ENCODE results near the gene DHRS9.

Gene DHRS9

DNA sequence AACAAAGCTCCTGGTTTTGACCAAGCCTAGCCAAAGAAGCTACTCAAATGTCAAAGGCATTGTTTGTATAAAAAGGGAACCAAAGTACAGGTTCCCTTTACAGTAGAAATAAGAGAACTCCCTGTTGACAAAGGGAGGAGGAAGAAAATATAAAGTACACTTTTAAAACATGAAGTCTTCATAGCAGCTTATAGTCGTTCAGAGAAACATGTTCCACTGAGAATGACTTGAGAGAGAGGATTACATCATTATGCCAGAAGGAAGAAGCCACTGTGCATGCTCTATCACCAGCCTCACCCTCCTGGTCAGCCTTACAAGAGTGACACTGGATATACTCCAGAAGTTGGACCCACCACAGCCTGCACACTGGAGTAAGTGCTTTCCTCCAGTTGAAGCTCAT is 2.5 kb upstream of the DHRS9 start:
- no peak for DNase-seq

DNA sequence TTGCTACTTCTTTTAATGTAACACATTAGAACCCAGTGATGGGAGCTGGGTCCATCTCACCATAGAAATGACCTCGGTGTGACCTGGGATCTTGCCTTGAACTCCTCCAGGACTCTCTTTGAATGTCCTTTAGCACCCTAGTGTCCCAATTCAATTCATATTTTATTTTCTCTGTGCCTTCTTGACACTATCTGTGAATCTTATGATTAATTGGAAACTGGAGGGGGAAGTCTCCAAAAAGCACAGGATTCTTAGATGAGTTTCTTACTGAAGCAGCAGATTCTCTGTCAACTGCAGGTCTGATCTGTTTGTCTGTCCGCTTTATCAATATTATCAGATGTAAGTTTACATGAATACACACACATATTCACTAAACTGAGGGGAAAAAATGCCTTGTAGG is 470 bp downstream of the DHRS9 start:
- DNase-seq: no peak

DNA sequence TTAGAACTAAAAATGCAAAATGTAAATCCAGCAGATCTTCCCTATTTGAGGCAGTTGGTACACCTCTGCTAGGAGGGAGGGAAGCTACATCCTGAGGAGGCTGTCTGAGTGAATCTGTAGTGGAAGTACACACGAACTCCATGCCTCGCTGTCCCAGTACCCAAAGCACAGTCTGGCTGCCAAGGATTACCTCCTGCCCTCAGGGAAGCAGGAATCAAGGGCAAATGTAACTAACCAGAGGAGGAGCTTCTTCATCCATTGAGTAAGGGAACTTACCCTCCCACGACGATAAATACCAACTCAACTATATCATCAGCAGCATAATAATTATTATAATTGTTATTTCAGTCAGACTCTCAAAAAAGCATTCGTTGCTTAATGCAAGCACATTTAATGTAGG is 2.1 kb downstream of the DHRS9 start:
- DNase-seq: no peak

DNA sequence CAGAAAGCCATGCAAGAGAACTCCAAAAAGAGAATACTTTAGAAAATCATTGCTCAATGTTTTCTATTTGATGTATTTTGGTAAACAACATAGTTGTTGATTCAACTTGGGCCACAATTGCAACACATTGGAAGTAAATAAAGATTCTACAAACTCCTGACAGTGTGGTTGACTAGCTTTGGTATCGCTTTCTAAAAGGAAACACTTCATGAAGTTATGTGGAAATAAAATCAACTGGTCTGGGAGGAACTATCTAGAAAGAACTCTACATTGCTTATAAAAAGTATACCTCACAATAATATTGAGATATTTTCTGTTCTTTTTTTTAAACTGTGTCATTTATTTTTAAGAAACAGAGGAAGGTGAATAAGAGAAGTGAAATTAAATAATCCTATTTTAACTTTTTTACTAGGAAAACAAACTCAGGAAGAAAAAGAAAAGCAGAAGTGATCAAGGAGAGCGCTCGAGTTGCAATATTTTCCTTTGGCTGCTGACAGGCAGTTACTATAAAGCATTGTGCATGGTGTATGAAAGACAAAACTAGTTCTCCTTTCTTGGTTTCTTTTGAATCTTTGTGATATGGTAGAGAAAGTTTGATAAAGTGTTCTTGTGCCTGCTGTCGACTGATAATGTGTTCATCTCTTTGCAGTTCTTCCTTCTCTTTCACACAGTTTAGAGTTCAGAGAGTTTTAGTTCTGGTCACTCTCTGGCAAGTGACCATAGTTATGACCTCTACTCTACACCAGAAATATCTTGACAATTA is 3.0 kb downstream of the DHRS9 start:
- DNase-seq: no peak

DNA sequence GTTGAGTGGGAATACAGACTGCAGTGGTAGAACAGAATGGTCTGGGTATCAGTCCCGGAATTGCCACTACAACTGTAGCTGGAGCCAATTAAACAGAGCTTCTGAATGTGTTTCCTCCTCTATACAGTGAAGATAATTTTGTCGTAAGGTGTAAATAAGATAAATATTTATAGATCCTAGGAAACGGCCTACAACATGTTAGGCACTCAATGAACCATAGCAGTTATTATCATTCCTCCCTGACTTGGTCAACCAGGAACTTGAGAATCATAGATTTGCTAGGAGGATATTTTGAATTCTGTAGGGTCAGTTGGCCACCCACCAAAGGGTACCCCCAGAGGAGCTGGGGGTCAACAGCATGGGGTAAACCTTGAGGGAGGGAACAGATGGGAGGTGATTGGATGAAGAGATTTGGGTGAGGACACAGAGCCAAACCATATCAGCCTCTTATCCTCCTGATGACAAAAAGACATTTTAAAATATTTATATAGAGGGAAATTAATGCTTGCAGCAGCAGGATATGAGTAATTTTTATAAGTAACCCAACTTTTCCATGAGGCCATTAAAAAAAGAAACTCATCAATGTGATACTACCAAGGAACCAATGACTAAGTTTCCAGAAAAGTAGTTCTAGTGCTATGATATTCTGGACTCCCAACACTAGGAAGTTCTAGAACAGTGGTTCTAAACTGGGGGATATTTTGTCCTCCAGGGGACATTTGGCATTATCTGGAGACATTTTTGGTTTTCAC is 4.0 kb downstream of the DHRS9 start:
- no peak for DNase-seq

DNA sequence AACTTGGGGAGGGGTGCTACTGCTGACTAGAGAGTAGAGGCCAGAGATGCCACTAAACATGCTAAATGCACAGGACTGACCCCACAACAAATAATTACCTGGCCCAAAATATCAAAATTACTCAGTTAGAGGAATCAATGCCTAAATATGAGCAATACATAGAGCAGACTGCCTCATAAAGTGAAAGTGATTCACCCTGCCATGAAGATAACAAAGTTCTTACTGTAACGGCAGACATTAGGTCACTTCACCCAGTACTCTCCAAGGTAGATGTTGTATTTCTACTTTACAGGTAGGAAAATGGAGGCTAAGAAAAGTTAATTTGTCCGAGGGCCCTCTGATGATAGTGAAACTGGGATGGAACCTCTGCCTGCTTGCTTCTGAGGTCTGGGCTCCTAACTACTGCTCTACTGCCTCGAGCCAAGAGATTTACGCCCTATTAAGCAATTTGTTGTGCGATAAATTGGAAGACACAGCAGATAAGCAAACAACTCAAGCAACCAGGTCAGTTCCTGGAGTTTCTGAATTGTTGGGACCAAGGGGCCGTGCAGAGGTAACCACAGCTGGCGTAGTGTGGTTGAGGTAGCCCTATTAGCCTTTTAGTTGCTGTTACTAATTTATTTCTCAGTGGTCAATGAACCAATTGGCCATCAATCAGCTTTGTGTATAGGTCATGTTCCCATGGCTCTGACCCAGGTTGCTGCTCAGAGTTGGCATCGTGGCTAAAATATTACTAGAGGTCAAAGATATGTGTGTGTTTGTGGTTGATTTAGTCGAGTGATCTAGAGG is 4.8 kb downstream of the DHRS9 start:
- no peak for DNase-seq

DNA sequence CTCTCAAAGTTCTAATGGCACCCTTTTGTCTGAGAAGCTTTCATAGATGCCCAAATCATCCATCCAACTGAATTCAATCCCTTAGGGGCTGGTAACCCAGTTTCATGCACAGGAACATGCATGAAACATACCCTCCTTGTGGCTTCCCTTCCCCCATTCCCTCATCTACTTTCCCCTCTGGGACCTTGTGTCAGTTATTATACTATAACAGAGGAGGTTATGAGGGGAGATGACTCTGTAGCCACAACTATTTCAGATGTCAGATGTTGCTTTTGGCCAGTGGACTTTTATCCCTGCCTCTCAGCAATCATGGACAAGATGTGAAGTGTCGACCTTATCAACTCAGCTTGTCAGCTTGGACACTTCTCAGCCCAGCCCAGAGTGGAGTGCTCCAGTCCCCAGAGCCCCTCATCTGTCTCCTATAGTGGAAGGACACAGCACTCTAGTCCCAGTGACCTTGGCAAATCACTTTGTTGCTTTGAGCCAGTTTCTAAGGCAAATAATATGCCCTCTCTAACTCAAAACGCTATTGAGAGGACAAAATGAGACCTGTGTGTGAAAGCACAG is 8.4 kb downstream of the DHRS9 start:
- no peak for DNase-seq

DNA sequence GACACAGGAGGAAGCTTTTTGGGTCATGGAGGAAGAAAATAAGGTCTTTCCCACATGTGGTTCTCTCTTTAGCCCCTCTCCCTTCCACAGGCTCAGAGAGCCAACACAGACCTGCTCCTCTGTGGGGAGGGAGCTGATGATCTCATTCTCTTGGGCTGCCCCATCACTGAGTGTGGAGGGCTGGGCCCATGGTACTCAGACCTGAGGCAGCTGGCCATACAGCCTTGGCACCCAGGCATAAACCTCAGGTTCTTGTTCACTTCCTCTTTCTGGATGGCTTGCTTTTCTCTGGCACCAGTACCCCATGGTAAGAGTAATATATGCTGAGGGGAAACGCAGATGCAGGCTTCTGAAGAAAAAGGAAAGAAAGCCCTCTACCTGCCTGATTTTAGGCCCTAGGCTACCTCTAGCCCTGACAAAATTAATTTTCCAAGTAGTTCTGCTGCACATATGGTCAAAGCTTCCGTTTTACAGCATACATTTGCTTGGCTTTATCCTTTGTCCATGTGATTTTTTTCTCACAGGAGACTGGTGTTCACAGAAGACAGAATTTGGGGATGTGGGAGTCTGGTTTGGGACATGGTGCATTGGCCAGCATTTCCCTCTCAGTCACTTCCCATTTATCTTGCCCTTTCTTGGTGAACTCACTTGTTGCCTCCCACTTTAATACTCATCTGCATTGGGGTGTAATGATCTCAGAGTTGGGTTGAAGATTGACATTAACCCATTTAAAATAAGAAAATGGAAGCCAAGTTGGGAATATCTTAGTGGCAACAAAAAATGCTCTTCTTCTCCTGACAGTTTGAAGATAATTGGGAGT is 11.1 kb downstream of the DHRS9 start:
- DNase-seq: no peak

DNA sequence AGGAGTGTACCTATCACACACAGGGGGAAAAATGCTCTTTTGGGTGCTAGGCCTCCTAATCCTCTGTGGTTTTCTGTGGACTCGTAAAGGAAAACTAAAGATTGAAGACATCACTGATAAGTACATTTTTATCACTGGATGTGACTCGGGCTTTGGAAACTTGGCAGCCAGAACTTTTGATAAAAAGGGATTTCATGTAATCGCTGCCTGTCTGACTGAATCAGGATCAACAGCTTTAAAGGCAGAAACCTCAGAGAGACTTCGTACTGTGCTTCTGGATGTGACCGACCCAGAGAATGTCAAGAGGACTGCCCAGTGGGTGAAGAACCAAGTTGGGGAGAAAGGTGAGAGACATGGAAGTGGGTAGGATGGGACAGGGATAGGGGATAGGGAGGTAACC is 12.2 kb downstream of the DHRS9 start:
- no peak for DNase-seq

DNA sequence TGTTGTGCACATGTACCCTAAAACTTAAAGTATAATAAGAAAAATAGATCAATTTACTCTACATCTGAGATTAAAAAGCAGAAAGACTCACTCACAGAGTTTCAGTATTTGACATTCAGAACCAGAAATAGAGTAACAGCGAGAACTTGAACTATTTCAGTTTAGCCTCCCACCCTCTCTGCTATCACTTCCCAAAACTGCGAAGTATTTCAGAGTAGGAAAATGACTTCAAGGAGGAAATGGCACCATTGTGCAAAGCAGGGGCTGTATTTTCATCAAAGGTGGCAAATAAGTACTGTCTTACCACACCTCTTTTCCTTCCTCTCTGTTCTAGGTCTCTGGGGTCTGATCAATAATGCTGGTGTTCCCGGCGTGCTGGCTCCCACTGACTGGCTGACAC is 13.6 kb downstream of the DHRS9 start:
- DNase-seq: no peak

DNA sequence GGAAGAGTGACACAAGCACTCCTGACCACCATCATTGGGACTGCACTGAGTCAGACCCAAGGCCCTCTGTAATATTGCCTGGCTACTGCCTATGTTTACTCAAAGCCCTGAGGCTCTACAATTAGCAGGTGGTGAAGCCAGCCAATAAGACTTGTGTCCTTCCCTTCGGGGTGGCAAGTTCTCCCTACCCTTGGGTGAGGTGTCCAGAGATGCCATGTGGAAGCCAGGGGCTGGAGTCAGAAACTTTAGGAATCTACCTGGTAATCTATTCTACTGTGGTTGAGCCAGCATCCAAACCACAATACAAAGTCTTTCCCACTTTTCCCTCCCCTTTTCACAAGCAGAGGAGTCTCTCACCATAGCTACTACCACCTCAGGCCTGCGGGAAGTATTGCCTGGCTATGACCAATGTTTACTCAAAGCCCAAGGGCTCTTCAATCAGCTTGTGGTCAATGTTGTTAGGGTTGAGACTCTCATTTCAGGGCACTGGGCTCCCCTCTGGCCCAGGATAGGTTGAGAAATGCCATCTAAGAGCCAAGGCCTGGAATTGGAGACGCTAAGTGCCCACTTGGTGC is 17.6 kb downstream of the DHRS9 start:
- no peak for DNase-seq

DNA sequence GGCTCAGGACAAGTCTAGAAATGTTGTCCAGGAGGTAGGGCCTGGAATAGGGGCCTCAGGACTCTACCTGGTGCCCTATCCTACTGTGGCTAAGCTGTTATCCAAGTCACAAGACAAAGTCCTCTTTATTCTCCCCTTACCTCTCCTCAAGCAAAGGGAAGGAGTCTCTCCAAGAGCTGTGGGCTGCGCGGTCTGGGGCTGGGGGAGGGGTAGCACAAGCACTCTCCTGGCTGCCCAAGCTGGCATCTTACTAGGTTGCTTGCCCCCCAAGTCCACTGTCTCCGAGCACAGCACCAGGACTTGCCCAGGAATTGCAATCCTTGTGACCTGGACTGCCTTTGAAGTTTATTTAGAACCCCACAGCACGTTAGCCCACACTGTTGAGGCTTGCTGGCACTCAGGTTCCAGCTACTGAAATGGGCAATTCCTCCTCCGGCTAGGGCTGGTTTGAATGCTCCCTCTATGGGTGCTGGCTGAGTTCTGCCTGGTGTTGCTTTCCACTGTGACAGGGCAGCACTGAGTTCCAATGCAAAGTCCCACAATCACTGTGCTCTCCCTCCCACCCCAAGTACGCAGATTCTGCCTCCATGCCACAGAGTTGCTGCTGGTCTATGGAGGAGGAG is 18.5 kb downstream of the DHRS9 start:
- DNase-seq: no peak

DNA sequence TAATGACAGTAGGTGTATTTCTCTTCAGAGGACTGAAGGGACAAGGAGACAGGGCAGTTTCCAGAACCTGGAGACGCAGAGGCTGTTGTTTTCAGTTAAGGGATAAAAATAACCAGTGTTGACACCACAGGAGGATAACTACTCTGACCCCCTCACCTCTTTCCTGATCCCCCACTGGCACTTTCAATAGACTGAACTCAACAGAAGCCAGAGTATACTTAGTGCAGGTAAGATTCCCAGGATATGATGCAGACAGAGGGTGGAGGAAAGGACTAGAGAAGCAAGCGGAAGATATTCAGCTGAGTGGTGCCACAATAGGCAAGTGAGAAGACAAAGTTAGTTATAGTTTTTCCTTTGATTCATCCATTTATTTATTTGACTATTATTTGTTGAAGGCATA is 19.8 kb downstream of the DHRS9 start:
- no peak for DNase-seq

DNA sequence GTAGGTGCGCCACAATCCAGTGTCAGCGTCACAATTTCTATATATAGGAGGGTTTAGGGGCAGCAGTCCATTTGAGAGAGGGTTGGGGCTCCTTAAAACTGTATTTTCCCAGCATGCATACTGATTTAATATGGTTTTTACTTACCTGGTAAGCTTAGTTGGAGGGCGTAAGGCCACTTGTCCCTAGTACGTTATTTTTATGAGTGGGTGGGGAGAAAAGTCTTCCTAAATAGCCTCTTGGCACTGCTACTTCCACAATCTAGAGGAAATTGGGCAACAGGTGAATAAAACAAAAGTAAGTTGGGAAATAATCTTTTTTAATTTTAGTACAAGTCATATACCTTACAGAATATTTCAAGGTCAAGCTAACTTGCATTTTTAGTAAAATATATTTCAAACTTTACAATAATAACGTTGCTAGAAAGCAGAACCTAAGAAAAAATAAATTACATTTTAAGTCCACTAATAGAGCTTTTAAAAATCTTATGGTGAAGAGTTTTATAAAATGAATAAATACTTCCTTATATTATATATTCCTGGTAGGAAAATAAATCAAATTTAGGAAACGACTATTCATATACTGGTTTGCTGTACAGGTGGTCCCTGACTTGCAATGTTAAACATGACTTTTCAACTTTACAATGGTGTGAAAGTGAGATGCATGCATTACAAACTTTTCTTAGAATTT is 20.9 kb downstream of the DHRS9 start:
- no peak for DNase-seq

DNA sequence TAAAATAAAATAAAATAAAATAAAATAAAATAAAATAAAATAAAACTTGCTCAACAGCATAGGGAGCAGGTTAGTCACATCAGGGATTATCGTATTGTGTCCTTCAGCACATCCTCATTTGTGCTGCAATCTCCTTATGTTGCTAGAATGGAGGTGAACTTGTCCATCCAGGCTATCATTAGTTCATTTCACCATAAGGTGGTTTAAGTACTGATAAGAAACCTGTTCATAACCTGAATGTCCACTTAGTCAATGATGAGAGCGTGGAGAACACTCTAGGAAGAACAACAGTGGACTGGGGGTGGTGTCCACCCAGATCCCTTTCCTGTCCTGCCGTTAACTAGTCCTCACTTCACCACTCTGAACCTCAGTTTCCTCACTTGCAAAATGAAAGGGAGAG is 21.9 kb downstream of the DHRS9 start:
- no peak for DNase-seq

DNA sequence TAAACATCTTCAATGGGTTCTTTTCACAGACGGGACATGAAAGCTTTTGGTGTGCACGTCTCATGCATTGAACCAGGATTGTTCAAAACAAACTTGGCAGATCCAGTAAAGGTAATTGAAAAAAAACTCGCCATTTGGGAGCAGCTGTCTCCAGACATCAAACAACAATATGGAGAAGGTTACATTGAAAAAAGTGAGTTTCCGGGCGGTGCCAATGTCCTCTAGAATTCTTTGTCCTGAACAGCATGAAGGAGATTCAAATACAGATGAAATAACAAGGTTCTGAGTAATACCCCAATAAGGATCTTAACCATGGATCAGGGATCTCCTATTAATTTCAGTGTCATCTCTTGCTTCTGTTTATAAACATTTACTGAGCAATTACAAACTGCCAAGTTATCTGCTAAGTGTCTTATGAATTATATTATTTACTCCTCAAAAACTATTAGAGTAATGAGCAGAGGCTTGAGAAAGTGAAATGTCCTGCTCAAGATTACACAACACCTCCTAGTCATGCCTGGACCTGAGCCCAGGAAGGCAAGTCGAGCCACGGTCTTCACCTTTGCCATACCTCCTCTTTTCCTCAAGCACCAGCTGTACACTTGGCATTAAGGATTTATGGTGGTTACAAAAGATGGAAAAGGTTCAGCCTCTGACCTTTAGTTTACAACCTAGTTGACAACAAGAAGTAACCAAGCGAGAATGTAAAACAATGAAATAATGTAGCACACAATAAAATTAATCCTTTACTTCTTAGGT is 22.6 kb downstream of the DHRS9 start:
- no peak for DNase-seq

DNA sequence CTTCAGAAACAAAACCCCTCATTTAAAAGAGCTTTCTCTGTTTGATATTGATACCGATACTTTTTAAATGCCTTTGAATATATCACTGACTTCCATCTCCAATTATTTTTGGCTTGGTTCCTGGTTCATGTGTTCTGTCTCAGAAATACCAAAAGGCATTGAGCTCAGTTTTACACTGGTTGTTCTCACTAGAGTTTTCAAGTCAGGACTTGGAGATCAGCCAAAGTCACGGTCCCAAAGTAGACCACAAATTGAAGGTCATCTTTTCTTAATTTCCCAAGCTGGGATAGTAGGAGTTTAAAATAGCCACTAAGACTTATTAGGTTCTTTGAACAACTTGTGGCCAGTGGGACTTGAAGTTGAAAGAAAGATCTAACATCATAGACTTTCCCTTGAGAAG is 24.2 kb downstream of the DHRS9 start:
- DNase-seq: no peak

DNA sequence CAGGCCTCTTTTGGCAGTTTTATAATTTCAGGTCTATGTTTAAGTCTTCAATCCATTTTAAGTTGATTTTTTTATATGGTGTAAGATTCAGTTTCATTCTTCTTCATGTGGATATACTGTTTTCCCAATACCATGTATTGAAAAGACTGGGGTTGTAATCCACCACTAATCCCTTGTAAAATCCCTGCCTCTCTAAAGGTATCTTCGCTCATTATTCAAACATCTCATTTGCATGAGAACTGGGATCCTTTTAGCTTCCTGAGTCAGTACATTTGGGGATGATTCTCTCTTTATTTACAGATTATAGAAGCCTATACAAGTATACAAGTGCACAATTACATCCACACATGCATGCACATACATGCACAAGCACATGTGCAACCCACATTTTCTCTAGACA is 25.3 kb downstream of the DHRS9 start:
- no peak for DNase-seq

DNA sequence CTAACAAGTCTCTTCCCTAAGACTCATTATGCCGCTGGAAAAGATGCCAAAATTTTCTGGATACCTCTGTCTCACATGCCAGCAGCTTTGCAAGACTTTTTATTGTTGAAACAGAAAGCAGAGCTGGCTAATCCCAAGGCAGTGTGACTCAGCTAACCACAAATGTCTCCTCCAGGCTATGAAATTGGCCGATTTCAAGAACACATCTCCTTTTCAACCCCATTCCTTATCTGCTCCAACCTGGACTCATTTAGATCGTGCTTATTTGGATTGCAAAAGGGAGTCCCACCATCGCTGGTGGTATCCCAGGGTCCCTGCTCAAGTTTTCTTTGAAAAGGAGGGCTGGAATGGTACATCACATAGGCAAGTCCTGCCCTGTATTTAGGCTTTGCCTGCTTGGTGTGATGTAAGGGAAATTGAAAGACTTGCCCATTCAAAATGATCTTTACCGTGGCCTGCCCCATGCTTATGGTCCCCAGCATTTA is 26.3 kb downstream of the DHRS9 start:
- DNase-seq: peak in 1 of 2 experiments; percentile 48

DNA sequence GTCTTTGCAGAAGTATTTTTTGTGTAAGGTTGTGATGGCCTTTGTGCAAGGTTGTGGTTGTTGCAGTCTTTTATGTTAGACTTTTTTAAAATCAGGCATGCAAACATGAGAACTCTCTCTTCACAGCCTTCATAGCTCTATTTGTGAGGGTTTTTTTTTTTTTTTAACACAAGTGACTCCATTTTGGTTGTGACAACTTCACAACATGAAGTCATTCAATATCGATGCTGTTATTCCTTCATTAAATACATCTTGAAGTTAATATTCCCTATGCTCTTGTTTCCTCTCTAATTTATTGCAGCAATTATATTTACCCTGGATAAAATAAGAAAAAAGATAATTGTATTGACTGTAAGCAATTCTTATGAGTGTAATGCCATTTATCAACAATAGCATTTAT is 35.5 kb downstream of the DHRS9 start:
- no peak for DNase-seq

Measured in SW 1271 (cell line).